DND-41 (cell line): ENCODE results near the gene P2RX5.

Experiments used
- EZH2 ChIP-seq: IDR thresholded peaks from 3 replicates; pipeline ENCODE4 v1.6.1; 2012; ENCODE audit warnings: borderline replicate concordance, low read depth, mild to moderate bottlenecking, moderate library complexity, low read length, inconsistent platforms; ENCODE audit not compliant: severe bottlenecking
- TF ChIP-seq, protein P1 (sequence below): IDR thresholded peaks from 2 replicates; pipeline ENCODE4 v1.5.1; 2012; ENCODE audit warnings: borderline replicate concordance, low read length, moderate library complexity, mild to moderate bottlenecking; ENCODE audit not compliant: poor library complexity, severe bottlenecking; ENCODE audit errors: extremely low read depth

- TF ChIP-seq, protein P1, sequence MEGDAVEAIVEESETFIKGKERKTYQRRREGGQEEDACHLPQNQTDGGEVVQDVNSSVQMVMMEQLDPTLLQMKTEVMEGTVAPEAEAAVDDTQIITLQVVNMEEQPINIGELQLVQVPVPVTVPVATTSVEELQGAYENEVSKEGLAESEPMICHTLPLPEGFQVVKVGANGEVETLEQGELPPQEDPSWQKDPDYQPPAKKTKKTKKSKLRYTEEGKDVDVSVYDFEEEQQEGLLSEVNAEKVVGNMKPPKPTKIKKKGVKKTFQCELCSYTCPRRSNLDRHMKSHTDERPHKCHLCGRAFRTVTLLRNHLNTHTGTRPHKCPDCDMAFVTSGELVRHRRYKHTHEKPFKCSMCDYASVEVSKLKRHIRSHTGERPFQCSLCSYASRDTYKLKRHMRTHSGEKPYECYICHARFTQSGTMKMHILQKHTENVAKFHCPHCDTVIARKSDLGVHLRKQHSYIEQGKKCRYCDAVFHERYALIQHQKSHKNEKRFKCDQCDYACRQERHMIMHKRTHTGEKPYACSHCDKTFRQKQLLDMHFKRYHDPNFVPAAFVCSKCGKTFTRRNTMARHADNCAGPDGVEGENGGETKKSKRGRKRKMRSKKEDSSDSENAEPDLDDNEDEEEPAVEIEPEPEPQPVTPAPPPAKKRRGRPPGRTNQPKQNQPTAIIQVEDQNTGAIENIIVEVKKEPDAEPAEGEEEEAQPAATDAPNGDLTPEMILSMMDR: no peak
- TF ChIP-seq EZH2: no peak
These were observed 14.4 kb downstream of the P2RX5 start for GRCh38 chr17:3681565-3681964.
